Subcutaneous adipose tissue (tissue), 4 donors: ENCODE results near the gene FOXN1. TPM values are rescaled to one million over a fixed set of nuclear protein-coding genes. Genes with fewer than 3 reads are reported as not detected.

ENCODE experiments used
- total RNA-seq, 4 donors: library from RNA; depleted of rRNA; stranded (reverse); fragments of >200 nt; gene quantifications; one replicate each; pipeline ENCODE4 v1.1.0, GENCODE V29; 2016
- TF ChIP-seq, protein P1 (sequence below): fragments of 450-650 bp; IDR thresholded peaks from one replicate; pipeline ENCODE4 v1.5.1; 2016; ENCODE audit warnings: low read depth, mild to moderate bottlenecking, control low read depth, antibody characterized with exemption, moderate library complexity

Gene FOXN1
- total RNA-seq, 4 donors from 2014 or later, result not detected

DNA sequence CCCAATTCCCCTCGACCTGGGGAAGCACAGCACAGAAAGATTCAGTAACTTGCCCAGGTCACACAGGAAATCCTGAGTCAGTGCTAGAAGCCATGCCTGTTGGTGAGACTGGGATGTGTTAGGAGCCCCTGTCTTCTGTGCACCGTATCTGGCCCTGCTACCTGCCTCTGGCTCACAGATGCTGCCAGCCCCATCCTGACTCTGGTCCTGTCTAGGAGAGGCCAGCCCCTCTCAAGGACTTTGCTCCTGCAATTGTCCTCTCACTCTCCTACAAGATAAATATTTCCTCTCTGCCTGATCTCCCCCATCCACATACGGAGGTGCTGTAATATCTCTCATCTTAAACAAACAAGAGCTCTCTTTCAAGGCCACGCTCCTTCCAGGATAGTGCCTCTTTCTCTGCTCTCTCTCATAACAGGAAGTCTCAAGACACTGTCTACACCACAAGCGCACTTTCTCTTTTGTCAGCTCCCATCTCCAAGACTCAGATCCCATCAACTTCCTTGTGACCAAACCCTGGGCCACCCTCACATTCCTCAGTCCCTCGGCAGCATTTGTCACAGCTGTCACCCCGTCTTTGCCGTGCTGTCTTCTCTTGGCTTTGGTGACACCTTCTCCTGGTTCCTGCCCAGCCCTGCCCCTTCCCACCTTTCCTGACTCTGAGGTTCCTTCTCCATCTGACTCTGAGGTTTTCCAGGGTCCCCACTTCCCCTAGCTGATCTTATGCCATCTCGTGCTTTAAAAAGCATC, 30.8 kb upstream of the FOXN1 start:
- TF ChIP-seq, protein P1, sequence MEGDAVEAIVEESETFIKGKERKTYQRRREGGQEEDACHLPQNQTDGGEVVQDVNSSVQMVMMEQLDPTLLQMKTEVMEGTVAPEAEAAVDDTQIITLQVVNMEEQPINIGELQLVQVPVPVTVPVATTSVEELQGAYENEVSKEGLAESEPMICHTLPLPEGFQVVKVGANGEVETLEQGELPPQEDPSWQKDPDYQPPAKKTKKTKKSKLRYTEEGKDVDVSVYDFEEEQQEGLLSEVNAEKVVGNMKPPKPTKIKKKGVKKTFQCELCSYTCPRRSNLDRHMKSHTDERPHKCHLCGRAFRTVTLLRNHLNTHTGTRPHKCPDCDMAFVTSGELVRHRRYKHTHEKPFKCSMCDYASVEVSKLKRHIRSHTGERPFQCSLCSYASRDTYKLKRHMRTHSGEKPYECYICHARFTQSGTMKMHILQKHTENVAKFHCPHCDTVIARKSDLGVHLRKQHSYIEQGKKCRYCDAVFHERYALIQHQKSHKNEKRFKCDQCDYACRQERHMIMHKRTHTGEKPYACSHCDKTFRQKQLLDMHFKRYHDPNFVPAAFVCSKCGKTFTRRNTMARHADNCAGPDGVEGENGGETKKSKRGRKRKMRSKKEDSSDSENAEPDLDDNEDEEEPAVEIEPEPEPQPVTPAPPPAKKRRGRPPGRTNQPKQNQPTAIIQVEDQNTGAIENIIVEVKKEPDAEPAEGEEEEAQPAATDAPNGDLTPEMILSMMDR, result no peak

DNA sequence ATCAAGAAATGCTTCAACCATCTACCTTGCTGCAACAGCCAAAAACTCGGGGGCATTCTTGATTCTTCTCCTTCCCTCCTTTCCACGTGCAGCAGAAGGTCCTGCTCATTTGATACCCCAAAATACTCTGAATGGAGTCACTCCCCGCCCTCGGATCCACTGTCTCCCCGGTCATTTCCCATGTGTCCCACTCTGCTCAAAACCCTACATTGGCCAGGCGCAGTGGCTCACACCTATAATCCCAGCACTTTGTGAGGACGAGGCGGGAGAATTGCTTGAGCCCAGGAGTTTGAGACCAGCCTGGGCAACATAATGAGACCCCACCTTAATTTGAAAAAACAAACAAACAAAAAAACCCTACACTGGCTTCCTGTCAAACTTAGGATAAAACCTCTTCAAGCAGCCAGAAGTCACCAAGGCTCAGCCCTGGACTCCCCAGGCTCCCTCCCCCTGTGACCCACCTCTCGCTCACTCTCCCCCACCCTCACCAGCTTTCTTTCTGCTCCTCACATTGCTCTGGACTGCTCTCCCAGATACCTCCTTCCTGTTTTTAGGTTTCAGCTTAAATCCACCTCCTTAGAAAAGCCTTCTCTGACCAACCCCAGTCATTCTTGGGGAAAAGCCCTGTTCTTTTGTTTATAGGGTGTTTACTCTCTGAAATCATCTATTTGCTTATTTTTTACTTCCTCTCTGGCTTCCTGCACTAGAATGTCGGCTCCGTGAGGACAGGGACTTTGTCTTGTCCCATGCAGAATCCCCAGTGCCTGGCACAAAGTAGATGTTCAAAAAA, 29.9 kb upstream of the FOXN1 start:
- TF ChIP-seq, protein P1, result no peak

DNA sequence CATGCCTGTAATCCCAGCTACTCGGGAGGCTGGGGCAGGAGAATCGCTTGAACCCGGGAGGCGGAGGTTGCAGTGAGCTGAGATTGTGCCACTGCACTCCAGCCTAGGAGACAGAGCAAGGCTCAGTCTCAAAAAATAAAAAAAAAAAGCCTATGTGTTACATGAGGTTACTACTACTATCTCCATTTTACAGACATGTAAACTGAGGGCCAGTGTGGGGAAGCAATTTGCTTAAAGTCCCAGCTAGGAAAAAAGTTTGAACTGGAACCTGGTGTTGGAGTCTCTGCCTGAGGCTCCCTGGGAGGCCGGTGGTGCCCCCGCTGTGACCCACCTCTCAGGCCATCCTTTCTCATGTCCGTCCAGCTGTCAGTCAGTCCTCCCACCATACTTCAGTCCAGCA, 28.2 kb upstream of the FOXN1 start:
- TF ChIP-seq, protein P1, result no peak

DNA sequence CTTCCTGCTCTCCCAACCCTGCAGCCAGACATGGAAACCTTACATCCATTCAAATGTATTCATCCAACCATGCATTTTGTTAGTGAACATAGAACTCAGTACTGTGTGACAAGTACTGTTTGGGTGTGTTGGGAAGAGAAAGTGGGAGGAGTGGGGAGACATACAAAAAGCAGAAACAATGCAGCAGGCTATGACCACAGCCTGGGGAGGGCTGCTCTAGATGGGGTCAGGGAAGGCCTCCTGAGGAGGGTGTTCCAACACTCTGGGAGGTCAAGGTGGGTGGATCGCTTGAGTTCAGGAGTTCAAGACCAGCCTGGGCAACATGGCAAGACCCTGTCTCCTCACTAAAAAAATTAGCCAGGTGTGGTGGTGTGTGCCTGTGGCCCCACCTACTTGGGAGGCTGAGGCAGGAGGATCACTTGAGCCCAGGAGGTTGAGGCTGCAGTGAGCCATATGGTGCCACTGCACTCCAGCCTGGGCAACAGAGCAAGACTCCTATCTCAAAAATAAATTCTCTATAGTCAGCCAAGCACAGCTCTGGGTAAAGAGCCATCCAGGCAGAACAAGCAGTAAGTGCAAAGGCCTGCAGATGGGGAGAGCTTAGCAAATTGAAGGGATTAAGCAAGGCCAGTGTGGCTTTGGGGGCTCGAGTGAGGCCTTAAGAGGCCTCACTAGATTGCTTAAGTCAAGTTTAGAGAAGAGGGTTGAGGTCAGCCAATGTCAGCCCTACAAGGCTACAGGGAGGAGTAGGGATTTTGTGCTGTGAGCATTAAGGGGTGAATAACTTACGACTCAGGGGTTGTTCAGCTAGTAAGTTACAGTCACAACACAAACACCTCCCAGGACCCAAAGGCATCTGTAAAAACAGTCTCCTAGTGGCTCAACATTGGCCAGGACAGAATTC, 27.2 kb upstream of the FOXN1 start:
- TF ChIP-seq, protein P1, result no peak

DNA sequence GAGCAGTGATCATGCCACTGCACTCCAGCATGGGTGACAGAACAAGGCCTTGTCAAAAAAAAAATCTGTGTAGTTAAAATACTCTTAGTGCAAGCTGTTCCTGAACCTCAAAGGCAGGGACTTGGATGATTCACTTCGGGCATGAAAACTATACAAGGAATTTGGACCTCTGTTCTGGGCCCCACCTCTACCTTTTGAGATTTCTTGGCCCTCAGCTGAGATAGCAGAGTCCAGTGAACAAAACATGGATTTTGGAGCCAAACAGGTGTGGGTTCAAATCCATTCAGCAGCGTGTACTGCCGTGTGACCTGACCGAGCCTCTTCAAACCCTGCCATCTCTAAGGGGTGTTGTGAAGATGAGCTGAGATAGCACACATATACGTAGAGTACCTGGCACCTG, 25.9 kb upstream of the FOXN1 start:
- TF ChIP-seq, protein P1, result no peak

DNA sequence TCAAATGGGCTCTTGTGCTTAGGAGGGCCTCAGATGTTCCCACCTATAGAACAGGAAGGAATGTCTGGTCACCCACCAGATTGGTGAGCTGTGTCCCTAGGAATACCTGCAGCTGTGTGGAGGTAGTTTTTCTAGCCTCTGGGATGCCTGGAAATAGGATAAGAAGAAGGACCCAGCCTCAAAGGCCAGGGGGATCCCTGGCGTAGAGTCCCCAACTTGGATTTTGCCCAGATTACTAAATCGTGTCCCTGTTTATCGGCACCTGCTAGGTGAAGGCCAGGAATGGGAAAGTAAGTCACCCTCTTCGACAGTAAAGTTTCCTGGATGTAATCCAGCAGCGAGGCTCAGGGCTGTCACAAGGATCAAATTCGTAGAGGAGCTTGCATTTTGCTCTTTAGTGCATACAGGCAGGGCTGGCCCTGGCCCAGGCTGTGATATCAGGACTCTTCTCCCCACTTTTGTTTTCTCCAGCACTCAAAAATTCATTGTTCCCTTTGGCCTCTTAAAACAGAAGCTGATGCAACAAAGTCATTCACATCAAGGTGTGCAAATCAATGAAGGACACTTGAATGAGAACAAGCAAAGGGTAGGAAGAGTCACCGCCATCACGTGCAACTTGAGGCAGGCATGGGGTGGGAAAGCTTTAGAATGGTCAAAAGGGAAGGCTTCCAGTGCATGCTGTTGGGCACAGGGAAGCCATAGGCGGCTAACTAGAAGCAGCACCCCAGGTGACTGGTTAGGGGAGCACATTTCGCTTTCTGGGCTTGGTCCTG, 25.2 kb upstream of the FOXN1 start:
- TF ChIP-seq, protein P1, result no peak
